ENCODE results near the gene GLIS1.

DNA sequence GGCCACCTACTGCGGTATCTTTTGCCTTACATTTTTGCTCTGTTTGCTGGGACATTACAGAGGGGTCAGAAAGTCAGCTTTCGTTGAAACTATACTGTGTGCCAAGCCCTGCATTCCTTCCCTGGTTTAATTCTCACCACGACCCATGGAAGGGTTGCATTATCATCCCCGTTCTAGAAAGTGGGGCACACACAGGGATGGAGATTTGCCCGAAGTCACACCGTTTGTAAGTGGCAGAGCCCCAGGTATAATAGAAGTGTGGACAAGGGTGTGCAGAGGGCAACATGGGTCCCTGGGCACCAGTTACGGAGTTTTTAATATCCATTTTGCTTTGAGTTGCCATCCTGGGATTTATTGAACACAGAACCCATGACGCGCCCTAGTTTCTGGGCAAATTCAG, 268.0 kb downstream of the GLIS1 start:
- TF ChIP-seq CTCF (conservative IDR thresholded peaks at IDR 0.05 in 1 of 2, IDR thresholded peaks at IDR 0.05 in 1 of 2; ENCODE audit: extremely low read depth in 1 of 2, insufficient read depth in 1 of 2, low read depth in 1 of 2, low read length in 2 of 2) (no peak), EZH2 (IDR thresholded peaks at IDR 0.05; ENCODE audit: borderline replicate concordance, low read length) (no peak)

All from mammary epithelial cell (primary cell).